ENCODE data around the gene PSMB3.

PSMB3 gene

DNA sequence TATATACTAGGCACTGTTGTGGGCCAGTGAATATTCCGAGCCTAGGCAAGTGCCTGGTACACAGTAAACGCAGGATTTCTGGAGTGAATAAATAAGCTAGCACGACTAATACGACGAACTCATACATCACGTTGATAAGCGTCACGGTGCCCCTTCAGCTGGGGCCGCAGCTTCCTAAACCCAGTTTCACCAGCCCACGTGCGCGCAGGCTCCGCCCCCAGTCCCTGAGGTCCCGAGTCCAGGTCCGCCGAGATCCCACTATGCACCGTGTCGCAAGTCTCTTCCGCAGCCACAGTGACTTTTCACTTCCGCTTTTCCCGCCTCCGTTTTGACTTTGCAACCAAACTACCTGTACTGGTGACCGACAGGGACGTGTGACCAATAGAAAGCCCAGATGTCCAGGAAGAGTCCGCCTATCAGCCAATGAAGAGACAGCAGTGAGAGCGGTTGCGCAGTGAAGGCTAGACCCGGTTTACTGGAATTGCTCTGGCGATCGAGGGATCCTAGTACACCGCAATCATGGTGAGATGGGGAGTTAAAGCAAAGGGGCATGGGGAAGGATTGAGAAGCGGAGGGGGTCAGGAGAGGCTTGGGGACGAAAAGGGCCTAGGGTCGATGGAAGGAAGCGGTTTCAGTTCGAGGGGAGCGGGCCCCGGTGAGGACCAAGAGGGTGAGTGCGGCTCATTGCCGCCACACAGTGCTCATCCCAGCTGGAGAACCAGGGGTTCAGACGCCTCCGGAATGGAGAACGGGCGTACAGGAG is at the start of gene PSMB3:
TSS of gene PSMB3 (plus strand) at position 434 of the 763 bp plus-strand sequence. CDS start at position 520, 86 bp downstream.
- peak; percentile 99 for DNase-seq

DNA sequence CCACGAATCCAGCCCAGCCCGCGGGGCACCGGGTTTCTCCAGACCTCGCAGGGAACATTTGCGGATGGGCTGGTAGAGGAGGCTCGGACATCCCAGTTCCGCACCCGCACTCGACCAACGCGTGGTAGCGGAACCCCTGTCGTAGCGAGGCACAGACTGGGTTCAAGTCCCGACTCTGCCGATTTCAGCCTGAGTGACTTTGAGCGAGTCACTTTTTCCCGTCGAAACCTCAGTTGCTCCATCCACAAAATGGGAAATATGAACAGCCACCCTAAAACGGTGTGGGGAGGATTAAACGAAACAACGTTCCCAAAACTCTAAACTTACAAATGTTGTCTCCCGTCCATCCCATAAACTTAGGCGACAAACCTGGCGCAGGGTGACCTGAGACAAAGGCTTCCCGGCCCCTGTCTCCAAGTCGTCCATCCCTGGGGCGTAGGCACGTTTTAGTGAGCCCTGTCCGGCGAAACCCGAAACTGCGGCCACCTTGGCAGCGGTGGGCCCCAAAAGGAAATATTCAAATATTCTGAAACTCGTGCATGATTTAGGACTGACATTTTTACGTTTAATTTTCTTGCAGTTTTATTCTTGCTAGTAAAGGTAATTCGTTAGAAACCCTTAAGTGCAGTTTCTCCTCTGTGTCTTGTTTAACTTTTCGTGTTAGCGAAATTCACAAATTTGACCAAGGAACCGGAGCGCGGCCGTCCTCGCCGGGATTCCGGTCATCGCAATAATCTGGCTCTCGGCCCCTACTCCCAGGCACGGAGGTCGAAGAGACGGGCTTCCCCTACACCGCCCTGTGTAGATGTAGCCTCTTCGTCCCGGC is 49.4 kb upstream of the PSMB3 start:
- peak; percentile 7 for DNase-seq

DNA sequence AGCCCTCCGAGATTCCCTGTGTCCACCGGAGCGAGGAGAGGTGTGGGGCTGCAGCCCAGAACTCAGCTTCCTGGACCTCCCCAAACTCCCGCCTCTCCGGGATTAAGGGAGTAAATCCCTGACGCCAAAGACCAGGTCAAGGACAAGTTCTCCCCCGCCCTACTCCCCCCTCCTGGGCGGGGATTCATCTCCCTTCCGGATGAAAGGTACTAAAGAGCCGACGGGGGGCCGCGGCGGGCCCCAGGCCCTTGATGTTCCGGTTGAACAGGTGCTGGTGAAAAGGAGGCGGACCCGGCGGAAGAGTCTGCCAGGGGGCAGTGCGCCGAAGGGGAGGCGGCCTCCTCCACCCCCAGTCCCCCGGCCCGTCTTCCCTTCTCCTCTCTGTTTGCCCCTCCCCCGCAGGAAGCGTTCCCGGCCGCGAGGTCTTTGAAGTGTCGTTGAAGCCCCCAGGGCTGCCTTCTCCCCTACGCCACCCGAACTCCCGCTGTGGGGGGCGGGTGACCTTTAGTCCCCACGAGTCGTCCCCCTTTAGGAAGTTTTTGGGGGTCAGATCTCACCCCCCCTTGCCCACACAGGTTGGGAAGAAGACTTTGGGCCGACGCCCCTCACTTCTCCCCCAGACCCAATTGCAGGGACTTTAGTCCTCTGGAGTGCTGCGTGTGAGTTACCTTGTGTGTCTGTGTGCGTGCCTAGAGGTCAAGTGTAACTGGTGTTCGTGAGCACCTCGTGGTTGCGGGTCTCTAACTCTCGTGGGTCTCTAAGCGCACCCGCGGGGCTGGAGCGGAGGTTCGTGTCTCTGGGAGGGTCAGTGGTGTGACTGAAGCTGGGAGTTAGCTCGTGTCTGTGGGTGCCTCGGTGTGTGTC is 48.6 kb upstream of the PSMB3 start:
- peak; percentile 78 for DNase-seq

DNA sequence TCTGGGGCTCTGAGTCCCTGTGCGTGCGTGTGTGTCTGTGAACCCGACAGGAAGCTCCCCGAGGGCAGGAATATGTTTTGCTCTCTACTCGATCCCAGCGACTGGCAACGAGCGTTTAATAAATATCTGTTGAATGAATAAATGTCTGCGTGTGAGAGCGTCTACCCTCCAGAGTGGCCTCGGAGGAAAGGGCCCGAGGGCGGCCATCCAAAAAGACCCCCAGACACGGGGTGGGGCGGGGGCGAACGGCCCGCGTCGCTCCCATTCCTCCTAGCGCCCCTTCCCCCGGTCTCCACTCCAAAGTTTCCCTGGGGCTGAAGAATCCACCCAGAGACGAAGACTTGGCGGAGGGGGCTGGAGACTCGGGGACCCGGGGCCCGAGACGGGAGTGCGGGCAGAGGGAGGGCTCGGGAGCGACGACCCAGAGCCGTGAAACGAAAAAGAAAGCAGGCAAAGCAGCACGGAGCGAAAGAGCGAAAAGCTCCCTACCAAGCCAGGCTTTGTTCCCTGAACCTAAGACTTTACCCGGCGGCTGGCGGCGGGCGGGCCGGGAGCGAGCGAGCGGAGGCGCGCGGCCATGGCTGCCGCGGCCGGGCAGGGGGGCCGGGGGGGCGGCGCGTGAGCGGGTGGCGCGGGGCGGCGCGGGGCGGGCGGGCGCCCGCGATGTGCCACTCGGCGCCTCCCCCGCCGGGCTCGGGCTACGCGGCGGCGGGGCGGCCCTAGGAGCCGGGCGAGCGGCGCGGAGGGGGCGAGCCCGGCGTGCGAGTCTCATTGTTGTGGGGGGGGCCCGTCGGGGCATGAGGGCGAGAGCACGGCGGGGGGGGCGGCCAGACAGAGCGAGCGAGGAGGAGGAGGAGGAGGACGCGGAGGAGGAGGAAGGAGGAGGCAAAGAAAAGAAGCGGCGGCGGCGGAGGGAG is 47.7 kb upstream of the PSMB3 start, which contains the start of gene MLLT6:
TSS of gene MLLT6 (plus strand) at position 668 of the 917 bp plus-strand sequence. CDS start 360 bp downstream, outside the sequence.
- peak; percentile 86 for DNase-seq

DNA sequence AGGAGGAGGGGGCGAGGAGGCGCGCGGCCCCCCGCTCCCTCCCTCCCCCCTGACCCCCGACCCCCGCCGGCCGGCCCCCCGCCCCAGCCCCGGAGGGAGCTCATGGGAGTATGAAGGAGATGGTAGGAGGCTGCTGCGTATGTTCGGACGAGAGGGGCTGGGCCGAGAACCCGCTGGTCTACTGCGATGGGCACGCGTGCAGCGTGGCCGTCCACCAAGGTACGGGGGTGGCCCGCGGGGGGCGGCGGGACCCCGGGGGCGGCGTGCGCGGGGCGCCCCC is 47.1 kb upstream of the PSMB3 start:
- no peak for DNase-seq

DNA sequence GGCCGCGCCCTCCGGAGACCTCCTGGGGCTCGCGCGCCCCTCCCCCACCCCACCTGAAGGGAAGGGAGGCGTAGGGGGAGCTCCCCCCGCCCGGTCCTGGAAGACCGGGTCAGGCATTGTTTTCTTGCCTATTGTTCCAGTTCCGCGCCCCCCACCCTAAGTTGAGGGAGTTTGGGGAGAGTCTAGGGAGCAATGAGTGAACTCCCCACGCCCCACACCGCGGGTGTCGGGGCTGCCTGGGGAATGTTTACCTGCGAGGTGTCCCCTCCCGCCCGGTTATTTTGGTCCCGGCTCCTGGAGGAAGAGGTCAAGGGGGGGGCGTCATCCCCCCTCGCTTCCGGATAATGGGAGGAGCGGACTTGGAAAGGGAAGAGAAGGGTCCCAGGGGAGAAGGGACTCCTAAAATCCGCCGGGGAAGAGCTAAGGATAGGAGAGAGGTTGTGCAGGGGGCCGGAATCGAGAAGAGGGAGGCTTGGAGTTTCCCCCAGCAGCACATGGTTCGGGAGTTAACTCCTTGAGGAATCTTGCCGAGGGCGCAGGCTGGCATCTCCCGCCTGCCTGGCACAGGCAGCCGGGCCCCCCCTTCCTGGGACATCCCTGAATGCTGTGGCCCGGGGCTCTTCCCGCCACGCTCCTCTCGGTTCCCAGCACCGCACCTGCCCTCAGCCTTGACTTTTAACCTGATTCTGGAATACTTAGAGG is 46.6 kb upstream of the PSMB3 start:
- peak; percentile 21 for DNase-seq

DNA sequence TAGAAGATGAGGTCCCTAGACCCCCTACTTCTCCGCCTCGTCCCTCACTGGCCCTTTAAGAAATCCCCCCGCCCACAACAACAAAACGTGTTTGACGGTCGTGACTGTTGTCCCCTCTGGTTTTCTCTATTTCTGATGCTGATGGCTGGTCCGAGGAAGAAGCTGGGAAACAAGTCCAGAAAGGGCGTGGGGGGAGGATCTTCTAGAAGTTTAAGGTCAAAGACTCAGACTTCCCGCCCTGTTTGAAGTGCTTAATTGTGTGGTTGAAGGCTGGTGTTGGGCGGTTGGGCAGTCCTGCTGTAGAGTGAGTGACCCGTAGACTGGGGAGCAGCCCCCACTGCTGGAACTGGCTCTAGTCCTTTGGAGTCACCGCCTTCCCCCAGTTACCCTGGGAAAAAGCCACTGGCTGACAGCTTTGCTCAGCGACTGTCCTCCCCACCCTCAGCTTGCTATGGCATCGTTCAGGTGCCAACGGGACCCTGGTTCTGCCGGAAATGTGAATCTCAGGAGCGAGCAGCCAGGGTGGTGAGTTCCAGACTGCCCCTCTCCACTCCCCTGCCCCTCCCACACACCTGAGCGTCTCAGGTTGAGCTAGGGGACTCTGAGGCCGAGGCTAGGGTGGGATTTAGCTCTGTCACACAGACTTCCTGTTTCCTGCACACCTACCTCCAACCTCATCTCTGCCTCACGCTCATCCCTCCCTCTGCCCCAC is 45.9 kb upstream of the PSMB3 start:
- peak; percentile 38 for DNase-seq

DNA sequence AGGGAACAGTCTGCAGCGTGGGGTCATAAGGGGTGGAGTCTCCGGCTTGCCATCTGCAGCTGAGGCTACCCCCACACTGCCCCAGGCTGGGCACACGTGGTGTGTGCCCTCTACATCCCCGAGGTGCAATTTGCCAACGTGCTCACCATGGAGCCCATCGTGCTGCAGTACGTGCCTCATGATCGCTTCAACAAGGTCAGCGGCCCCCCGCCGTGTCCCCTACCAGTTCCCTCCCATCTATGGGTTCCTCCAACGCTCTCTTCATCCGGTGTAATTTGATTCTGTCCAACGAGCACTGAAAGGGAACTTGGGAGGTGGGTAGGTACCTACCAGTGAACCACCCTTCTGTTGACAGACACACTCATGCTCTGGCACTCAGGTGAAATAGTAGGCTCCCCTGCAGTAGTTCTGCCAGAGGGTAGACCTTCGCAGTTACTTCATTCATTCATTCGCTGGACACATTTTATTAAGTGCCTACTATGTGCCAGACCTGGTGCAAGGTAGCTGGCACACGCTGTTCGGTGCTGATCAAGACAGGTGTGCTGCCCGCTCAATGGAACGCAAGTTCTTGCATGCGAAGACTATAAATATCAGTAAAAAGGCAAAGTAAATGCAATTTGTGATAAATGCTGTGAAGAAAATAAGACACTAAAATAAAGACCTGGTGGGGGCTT is 44.7 kb upstream of the PSMB3 start:
- no peak for DNase-seq

DNA sequence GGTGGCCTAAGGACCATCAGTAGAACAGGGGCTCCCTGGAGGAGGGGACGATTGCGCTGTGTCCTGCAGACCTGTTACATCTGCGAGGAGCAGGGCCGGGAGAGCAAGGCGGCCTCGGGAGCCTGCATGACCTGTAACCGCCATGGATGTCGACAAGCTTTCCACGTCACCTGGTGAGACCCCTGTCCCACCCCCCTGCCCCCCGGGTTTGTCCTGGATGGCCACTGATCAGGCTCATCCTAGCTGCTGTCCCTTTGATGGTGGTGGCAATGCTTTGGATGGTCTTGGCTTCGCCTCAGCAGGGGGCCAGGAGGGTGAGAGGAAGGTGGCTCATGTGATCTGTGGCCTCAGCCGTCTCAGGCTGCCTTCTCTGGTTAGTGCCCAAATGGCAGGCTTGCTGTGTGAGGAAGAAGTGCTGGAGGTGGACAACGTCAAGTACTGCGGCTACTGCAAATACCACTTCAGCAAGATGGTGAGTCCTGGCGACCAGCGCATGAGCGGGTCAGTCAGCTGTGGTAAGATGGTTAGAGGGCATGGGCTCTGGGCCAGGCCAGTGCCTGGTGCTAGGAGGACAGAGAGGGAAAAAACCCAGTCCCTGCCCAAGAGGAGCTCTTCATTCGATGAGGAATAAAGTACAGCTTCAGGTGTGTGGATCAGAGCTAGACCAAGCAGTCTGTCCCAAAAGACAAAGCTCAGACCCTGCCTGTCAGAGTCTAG is 43.3 kb upstream of the PSMB3 start:
- DNase-seq = no peak

DNA sequence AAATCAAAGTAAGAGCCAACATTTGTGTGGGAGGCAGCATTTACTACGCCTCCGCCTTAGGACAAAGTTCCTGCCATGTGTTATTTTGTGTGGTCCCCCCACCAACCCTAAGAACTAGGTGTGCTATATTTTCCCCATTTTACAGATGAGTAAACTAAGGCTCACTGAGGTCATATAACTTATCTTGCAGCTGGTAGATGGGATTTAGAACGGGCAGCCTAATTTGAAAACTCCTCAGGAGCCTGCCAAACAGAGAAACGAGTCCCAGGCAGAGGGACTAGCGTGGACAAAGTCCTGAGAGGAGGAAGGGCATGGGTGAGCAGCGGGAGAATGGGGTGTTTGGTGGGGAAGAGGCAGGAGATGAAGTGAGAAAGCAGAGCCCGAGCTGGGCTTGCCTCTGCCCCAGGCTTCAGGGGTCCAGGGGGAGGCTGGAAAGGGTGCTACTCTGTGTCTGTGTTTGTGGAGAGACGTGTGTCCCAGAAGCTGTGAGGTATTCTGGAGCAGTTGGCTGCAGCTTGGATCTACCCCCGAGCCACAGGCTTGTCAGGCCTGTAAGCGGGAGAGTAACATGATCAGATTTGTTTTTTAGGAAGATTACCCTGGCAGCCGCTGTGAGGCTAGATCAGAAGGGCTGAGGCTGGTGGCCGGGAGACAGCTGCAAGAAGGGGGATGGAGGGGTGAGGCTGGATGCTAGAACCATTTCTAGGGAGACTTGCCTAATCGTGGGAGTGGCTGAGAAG is 42.5 kb upstream of the PSMB3 start:
- no peak for DNase-seq

DNA sequence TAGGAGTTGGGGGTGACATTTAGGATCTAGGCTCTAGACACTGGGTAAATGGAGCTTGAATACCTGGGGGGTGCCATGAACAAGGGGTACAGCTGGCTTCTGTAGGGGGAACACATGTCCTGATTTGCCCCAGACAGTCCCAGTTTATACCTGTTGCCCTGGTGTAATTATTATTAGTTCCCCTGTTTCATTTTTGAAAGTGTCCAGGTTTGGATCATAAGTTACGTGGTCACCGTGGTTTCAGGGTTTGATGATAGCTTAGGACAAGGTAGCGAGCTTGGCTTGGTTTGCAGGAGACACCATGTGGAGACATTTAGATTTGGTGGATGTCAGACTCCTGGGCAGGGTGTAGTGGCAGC is 42.0 kb upstream of the PSMB3 start:
- no peak for DNase-seq

DNA sequence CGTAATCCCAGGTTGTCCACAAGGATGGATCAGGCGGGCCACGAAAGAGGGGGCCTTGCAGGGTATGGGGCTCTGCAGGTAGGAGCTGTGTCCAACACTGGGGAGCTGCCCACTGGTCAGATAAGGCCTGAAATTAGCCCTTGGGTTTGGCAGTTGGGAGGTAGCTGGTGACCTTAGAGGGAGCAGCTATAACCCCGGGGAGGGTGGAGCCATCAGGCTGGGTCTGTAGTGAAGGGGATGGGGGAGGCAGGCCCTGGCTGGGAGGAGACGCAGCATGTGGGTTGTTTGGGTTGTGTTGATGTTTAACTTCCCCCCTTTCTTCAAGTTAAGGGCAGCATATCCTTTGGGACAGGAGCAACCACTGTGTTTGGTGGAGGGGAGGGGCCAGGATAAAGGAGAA is 41.6 kb upstream of the PSMB3 start:
- no peak for DNase-seq

DNA sequence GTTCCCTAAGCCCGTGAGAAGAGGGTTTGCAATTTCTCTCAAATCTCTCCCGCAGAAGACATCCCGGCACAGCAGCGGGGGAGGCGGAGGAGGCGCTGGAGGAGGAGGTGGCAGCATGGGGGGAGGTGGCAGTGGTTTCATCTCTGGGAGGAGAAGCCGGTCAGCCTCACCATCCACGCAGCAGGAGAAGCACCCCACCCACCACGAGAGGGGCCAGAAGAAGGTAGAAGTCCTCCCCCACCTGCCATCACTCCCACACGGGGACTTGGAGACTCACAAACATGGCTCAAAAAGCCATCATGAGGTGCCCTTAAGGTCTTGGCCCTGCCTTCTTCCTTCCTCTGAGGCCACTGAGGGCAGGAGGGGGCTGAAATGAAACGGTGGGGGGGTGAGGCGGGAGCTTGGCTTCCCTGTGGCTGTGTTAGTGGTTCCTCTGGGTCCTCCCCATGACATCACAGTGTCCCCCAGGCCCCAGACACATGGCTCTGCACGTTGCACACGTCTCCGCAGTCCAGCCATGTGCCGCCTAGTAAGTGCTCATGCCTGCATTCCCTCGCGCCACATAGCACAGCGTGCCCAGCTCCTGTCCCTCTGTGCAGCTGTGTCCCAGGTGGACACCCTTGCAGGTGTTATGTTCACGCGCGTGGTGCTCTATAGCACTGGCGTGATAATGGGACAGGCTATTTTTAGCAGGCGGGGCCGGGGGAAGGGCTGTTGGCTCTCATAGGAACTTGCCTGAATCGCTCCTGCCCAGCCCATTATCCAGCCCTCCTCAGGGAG is 40.6 kb upstream of the PSMB3 start:
- no peak for DNase-seq

DNA sequence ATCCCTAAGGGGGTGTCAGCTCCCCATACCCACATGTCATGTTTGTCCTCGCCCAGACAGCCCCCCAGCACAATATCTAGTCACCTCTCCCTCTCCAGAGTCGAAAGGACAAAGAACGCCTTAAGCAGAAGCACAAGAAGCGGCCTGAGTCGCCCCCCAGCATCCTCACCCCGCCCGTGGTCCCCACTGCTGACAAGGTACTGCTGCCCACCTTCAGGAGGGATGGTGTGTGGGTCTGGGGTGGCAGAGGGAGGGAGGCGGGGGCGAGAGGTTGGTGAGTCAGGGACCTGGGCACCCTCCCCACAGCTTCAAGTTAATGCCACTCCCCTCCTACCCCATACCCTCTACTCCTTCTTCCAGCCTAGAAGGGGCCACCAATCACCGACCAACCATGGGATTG is 39.9 kb upstream of the PSMB3 start:
- no peak for DNase-seq

DNA sequence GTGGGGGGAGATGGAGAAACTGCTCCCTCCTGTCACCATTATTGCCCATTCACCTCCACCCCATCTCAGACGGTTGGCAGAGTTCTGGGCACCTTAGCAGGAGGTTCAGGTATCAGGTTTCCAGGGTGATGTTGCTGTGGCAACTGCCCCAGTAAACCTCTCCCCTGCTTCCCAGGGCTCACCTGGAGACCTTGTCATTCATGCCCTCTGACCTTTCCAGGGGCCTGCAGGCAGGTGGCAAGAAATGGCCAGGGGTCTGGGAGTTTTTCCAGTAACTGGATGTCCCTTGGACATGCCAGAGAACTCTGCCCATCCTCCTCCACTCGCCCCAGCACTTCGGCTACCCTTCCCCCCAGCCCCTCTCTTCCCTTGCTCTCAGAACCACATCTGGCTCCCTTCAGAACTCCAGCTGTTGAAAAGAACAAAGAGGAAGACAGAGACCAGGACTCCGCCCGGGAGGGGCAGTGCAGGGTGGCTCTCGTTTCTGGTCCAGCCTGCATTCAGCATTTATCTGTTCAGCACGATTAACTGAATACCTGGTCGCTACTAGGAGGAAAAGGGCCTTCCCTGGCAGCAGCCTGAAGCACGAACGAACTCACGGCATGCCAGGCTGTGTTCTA is 39.0 kb upstream of the PSMB3 start:
- no peak for DNase-seq

DNA sequence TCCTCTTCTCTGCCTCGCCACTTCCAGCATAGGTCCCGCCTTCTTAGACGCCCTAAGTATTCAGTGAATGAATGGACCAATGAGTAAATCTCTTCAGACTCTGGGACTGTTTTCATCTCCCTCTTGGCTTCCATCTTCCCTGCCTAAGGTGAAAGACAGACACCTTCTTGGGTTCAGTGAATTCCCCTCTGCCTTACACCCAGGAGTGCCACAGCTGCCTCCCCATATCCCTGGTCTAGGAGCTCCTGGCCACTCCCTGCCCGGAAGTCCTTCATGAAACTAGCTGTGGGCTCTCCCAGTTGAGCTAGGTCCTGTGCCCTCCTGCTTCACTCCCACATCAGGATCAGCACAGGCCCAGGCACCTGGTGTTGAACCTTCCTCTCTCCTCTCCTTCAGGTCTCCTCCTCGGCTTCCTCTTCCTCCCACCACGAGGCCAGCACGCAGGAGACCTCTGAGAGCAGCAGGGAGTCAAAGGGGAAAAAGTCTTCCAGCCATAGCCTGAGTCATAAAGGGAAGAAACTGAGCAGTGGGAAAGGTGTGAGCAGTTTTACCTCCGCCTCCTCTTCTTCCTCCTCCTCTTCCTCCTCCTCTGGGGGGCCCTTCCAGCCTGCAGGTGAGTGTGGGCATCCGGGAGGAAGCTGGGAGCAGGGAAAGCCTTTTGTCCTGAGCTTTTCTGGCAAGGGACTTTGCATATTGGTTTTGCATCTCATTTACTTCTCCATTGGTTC is 37.2 kb upstream of the PSMB3 start:
- no peak for DNase-seq

Measured in CD4-positive, alpha-beta T cell treated with Interleukin-12 subunit alpha and Interleukin-12 subunit beta, for 1 hour (primary cell).